ENCODE data around the gene AGRN.
"Not testable (repeated sequence)": the region's sequence is repeated elsewhere in the genome, so short reads cannot be mapped to it uniquely, and the experiment has no call there.

AGRN gene

DNA sequence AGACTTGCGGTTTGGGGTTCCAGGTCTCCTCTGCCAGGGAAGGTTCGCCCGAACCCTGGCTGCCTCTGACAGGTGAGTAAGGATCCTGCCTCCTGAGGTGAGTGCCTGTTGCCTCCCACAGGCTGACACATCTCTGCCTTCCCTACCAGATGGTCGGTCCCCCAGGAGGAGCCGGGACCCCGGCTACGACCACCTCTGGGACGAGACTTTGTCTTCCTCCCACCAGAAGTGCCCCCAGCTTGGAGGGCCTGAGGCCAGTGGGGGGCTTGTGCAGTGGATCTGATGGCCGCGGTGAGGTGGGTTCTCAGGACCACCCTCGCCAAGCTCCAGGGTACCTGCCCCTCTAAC, 45.7 kb upstream of the AGRN start:
- TF ChIP-seq, protein P1, sequence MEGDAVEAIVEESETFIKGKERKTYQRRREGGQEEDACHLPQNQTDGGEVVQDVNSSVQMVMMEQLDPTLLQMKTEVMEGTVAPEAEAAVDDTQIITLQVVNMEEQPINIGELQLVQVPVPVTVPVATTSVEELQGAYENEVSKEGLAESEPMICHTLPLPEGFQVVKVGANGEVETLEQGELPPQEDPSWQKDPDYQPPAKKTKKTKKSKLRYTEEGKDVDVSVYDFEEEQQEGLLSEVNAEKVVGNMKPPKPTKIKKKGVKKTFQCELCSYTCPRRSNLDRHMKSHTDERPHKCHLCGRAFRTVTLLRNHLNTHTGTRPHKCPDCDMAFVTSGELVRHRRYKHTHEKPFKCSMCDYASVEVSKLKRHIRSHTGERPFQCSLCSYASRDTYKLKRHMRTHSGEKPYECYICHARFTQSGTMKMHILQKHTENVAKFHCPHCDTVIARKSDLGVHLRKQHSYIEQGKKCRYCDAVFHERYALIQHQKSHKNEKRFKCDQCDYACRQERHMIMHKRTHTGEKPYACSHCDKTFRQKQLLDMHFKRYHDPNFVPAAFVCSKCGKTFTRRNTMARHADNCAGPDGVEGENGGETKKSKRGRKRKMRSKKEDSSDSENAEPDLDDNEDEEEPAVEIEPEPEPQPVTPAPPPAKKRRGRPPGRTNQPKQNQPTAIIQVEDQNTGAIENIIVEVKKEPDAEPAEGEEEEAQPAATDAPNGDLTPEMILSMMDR (IDR thresholded peaks at IDR 0.05; ENCODE audit: extremely low read depth, missing control alignments) = no peak
- no peak for DNase-seq (ENCODE audit: low spot score)

DNA sequence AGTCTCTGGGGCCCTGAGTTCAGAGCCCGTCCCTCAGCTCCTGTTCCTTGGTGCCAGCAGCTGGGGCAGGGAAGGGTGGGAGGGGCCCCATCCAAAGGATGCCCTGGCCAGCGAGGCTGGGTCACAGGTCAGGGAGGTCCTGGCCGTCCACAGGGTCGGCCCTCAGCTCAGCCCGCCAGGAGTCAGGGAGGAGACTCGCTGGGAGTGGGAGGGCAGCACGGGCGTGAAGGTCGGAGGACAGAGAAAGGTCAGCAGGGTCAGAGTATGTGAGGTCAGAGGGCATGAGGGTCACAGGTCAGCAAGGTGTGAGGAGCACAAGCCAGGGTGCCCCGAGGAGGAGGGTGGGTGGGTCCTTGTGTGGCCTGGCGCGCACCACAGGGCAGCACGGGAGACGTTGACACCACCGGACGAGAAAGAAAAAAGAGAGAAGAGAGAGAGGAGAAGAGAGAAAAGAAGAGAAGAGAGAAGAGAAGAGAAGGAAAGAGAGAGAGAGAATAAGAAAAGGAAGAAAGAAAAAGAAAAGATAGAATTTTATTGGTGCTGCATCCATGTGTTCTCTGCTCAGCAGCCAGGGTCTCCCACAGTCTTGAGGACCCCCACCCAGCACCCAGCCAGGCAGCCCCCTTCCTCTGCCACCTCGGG, 45.1 kb upstream of the AGRN start:
- TF ChIP-seq, protein P1 (IDR thresholded peaks at IDR 0.05; ENCODE audit: extremely low read depth, missing control alignments) = no peak
- DNase-seq (ENCODE audit: low spot score) = no peak

DNA sequence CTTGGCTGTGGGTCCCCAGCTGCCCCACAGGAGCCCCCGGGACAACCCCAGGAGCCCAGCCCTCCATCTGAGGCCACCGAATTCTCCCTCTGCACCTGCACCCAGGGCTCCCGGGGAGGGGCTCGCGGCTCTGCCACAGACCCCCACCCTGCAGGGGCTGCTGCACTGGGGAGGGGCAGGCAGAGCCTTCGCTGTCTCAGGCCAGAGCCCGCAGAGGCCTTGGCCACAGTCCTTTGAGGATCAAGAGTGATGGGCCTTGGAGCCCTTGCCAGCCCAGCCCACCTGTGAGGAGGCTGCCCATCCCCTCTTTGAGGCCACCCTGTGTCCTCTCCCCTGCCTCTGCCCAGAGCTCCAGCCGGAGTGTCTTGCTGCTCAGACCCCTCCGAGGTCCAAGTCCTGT, 44.6 kb upstream of the AGRN start:
- no peak for DNase-seq (ENCODE audit: low spot score)
- TF ChIP-seq, protein P1 (IDR thresholded peaks at IDR 0.05; ENCODE audit: extremely low read depth, missing control alignments) = no peak

DNA sequence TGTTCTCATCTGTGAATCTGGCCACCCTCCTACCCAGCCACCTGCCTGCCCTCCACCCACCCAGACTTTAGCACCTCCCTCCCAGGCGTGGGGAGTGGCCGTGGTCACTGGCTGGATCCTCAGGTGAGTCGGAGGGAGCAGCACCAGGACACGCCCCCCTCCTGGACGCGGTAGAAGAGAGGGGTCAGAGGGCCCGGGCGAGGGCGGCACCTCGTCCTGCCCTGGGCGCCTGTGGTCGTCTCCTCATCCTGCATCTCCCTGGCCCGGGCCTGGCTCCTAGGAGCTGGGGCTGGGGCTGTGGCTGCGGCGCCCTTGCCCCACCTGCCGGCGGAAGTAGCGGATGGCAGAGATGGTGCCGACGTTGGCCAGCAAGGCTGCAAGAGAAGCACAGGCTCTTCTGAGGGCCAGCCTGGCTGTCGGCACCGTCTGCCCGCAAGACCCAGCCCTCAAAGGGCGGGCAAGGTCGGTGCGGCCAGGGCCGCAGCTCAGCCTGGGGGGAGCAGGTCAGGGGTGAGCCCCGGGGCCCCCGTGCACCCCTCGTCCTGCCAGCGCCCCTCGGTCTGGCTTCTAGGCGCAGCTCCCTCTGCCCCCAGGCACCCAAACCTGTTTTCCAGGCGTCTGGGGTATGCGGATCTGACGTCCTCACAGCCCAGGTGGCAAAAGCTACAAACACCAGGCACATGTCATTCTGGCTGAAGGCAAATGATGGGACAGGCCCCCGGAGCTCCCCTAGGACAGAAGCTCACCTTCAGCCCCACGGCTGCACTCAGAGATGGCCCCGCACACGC, 43.8 kb upstream of the AGRN start:
- peak; percentile 84 for DNase-seq (ENCODE audit: low spot score)
- TF ChIP-seq, protein P1 (IDR thresholded peaks at IDR 0.05; ENCODE audit: extremely low read depth, missing control alignments) = no peak

DNA sequence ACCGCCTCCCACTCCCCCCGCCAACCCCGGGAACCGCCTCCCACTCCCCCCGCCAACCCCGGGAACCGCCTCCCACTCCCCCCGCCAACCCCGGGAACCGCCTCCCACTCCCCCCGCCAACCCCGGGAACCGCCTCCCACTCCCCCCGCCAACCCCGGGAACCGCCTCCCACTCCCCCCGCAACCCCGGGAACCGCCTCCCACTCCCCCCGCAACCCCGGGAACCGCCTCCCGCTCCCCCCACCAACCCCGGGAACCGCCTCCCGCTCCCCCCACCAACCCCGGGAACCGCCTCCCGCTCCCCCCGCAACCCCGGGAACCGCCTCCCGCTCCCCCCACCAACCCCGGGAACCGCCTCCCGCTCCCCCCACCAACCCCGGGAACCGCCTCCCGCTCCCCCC, 43.1 kb upstream of the AGRN start:
- DNase-seq (ENCODE audit: low spot score) = not testable (repeated sequence)

DNA sequence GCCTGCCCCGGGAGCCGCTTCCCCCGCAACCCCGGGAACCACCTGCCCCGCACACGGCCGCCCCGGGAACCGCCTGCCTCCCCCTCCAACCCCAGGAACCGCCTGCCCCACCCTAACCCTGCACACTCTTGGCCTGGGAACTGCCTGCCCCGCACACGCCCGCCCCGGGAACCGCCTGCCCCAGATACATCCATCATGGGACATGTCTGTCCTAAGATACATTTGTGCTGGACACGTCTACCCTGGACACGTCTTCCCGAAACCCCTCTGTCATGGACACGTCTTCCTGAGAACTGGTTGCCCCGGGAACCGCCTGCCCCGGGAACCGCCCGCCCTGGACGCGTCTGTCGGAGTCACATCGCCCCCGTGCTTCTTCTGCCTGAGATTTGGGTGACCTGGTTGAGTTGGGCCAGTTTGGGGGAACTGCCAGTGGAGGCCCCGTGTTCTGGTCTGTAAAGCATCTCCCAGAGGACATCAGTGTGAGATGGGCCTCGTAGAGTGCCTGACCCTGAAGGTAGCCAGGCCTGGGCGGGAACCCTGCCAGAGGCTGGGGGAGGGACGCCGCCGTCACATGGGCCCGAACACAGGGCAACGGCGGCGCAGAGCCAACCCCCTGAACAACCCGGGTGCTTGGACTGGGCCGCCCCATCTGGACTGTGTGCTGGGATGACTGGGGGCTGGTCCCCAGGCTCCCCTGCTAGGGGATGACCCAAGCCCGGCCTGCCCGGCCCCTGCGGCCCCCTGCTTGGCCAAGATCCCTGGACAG, 41.7 kb upstream of the AGRN start:
- no peak for DNase-seq (ENCODE audit: low spot score)
- TF ChIP-seq, protein P1 (IDR thresholded peaks at IDR 0.05; ENCODE audit: extremely low read depth, missing control alignments) = no peak

DNA sequence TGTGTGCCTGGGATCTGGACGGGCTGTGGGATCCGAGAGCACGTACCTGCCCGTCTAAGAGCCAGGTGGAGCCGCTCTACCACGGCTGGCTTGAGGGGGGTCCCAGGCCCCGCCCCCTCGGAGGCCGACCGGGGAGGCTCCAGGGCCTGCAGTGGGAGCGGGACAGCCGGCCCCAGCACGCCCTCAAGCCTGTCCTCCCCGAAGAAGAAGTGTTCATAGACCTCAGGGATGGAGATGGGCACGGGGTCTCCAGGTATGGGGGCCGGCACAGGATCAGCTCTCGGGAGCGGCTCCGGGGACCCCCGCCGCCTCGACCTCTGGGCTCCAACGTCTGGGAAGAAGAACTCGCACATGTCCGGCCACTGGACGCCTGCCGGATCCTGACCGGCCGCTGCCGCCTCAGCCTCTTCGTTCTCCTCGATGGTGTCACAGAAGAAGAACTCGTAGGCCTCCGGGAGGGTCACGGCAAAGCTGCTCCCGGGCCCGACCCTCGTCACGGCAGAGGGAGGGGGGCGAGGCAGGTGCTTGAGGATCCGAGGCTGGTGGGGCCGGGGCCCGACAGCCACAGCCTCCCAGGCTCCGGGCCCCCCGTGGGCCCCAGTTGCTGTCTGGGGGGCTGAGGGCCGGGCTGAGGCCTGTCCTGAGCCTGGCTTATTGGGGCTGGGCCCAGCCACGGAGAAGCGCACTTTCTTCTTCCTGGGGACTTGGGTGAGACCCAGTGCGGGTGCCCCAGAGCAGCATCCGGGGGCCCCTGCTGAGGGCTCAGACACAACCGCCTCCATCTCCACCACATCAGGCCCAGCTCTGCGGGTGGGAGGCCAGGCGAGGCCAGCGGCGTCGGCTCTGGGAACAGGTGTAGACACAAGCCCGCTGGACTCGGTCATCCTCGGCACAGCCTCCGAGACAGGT, 40.8 kb upstream of the AGRN start:
- no peak for DNase-seq (ENCODE audit: low spot score)
- TF ChIP-seq, protein P1 (IDR thresholded peaks at IDR 0.05; ENCODE audit: extremely low read depth, missing control alignments) = no peak

All from GM20000 (cell line).